GM12801 (cell line): ENCODE data around the gene SYCP2L.

Source experiments
- TF ChIP-seq, protein P1 (sequence below): IDR thresholded peaks from one replicate; pipeline ENCODE4 v1.5.1; 2011; ENCODE audit warnings: control low read depth; ENCODE audit not compliant: insufficient read length; ENCODE audit errors: extremely low read depth

Gene SYCP2L

GRCh38 chr6:11013721-11014070 lies 126.8 kb downstream of the SYCP2L start:
- TF ChIP-seq, protein P1, sequence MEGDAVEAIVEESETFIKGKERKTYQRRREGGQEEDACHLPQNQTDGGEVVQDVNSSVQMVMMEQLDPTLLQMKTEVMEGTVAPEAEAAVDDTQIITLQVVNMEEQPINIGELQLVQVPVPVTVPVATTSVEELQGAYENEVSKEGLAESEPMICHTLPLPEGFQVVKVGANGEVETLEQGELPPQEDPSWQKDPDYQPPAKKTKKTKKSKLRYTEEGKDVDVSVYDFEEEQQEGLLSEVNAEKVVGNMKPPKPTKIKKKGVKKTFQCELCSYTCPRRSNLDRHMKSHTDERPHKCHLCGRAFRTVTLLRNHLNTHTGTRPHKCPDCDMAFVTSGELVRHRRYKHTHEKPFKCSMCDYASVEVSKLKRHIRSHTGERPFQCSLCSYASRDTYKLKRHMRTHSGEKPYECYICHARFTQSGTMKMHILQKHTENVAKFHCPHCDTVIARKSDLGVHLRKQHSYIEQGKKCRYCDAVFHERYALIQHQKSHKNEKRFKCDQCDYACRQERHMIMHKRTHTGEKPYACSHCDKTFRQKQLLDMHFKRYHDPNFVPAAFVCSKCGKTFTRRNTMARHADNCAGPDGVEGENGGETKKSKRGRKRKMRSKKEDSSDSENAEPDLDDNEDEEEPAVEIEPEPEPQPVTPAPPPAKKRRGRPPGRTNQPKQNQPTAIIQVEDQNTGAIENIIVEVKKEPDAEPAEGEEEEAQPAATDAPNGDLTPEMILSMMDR: no peak

GRCh38 chr6:11015102-11015501 lies 128.2 kb downstream of the SYCP2L start:
- TF ChIP-seq, protein P1: no peak

GRCh38 chr6:11016452-11016851 lies 129.6 kb downstream of the SYCP2L start:
- TF ChIP-seq, protein P1: no peak

- TF ChIP-seq, protein P1: no peak
These were observed 130.2 kb downstream of the SYCP2L start for GRCh38 chr6:11017090-11017489.

- TF ChIP-seq, protein P1: no peak
These were observed 131.4 kb downstream of the SYCP2L start for GRCh38 chr6:11018225-11018624.

DNA sequence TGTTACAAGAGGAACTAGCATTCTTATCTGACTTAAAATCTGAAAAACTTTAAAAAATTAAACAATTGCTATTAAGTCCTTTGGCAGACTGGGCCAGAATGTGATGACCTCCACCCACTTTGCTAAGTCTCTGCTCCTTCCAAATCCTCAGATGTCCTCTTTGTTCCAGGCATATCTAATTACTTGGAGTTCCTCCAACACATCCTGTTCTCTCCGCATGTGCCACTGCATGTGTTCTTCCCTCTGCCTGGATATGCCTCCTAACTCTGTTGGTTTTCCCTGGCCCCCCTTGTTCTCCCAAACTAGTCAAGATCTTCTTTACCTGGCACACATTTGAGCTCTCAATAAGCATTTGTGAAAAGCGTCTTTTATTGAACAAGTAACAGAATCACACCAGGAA lies 134.2 kb downstream of the SYCP2L start:
- TF ChIP-seq, protein P1: no peak

DNA sequence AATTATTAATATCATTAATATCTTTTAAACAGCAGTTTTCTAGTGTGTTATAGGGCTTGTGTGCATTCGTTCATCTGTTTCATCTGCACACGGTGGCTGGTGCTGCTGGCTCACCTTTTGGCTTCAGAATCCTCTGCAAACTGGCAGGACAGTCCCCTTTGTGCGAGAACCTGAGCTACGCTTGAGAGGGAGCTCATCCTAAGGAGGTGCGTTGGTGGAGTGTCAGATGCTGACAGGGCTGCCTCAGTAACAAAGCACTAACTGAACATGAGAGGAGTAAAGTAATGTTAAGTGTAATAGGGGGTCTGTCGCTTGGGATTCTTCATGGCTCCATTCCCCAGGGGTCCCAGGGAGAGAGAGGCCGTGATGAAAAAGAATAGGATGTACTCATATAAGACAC lies 134.9 kb downstream of the SYCP2L start:
- TF ChIP-seq, protein P1: no peak

- TF ChIP-seq, protein P1: no peak
These were observed 136.2 kb downstream of the SYCP2L start for GRCh38 chr6:11023032-11023431.
